Gastrocnemius medialis (tissue), 4 donors: ENCODE results near the gene ST6GALNAC1.

ENCODE experiments used
- CTCF ChIP-seq, 5 experiments: fragments of 450-650 bp in 3 of 5; fragments of 200-600 bp in 2 of 5; sonication (generic) in 2 of 5; IDR thresholded peaks in 4 of 5; conservative IDR thresholded peaks in 1 of 5; 1 replicate in 4 of 5; 2 replicates in 1 of 5; pipeline ENCODE4 v1.5.1; 2016 to 2019; ENCODE audit warnings: antibody characterized with exemption in 5 of 5, mild to moderate bottlenecking in 3 of 5, moderate library complexity in 3 of 5
- POLR2A ChIP-seq, 2 donors: fragments of 450-650 bp; IDR thresholded peaks; one replicate each; pipeline ENCODE4 v1.6.1; 2017; ENCODE audit warnings: antibody characterized with exemption in 2 of 2, mild to moderate bottlenecking in 2 of 2, moderate library complexity in 2 of 2

GRCh38 chr17:76672270-76672851 is 28.8 kb upstream of the ST6GALNAC1 start:
- TF ChIP-seq CTCF (IDR thresholded peaks at IDR 0.05 in 4 of 5, conservative IDR thresholded peaks at IDR 0.05 in 1 of 5) (no peak), POLR2A (IDR thresholded peaks at IDR 0.05) (no peak)
